ENCODE results near the gene BIRC6. TPM values are rescaled to one million over a fixed set of nuclear protein-coding genes. Genes with fewer than 3 reads are reported as not detected.
A peak's percentile ranks its signal among the peaks of the same experiment; 100 is the strongest.

Gene BIRC6
- polyA plus RNA-seq, 2 of the 4 experiments (the other 2 are of a cell fraction): 21.0 to 111 TPM

DNA sequence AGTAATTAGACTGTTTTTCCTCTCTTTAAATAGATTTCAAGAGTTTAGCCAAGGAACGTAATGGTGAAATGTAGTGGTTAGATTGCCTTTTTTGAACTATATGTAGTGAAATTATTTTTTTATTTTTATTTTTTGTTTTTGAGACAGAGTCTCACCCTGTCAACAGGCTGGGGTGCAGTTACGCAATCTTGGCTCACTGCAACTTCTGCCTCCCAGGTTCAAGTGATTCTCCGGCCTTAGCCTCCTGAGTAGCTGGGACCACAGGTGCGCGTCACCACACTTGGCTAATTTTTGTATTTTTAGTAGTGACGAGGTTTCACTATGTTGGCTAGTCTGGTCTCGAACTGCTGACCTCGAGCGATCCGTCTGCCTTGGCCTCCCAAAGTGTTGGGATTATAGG, 60.8 kb downstream of the BIRC6 start:
- ChIA-PET CTCF (interaction anchor here (1.0 kb wide), 1 partner anchor 56 kb away, joined by 3 read pairs; no protein-coding TSS in a partner anchor), POLR2A (interaction anchor here (0.9 kb wide), 1 partner anchor 61 kb away, joined by 3 read pairs; no protein-coding TSS in a partner anchor)
- H3K4me3 ChIP-seq: no peak overlapping the region
- no peak for DNase-seq (ENCODE audit: low read depth in 1 of 2, low spot score in 1 of 2)
- TF ChIP-seq CEBPB (IDR thresholded peaks at IDR 0.05) (peak; percentile 65 to 83; a peak in 3 of 4 replicates), FOSB (CRISPR knock-in tag; IDR thresholded peaks at IDR 0.05) (no peak)
- H3K27ac ChIP-seq: no peak overlapping the region
- ATAC-seq: no peak
- 98% methylated on average over 10 of the region's 10 CpGs for WGBS (ENCODE audit: missing lambda C conversion rate)
- FAIRE-seq: no peak
- H3K9me3 ChIP-seq: no peaks in the 10 kb centered on the region
- H3K4me2 ChIP-seq: no peak overlapping the region
- peaks cover 28% of the 10 kb centered on the region; the same call in 2 of the 3 replicates for H3K4me1 ChIP-seq

DNA sequence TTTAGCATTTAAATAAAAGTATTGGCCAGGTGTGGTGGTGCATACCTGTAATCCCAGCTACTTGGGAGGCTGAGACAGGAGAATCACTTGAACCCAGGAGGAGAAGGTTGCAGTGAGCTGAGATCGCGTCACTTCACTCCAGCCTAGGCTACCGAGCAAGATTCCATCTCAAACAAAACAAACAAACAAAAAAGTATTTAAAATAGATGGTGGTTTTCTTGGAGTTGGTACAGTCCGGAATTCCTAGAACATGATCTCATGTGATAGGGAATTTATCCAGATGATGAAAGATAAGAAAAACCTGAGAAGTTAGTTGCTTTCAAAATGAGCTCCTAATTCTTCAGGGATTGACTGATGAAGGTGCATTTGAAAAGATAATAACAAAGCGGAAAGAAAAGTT, 62.0 kb downstream of the BIRC6 start:
- TF ChIP-seq BHLHE40 (IDR thresholded peaks at IDR 0.05; ENCODE audit: low read depth, low read length) (0 out of 2 replicates have a peak, but pooled peaks have one; percentile 16), ZNF302 (CRISPR knock-in tag; IDR thresholded peaks at IDR 0.05) (no peak), GATA3 (IDR thresholded peaks at IDR 0.05; ENCODE audit: borderline replicate concordance) (peak; percentile 40; the same call in 1 of the 2 replicates)
- peak overlapping the region; percentile 25; the same call in 2 of the 3 replicates for H3K4me2 ChIP-seq
- H3K9me3 ChIP-seq: no peaks in the 10 kb centered on the region
- peak in 1 of 2 experiments; percentile 63 for DNase-seq (ENCODE audit: low read depth in 1 of 2, low spot score in 1 of 2)
- no peak overlapping the region for H3K27ac ChIP-seq
- H3K4me1 ChIP-seq: peaks cover 35% of the 10 kb centered on the region; the same call in 2 of the 3 replicates
- ATAC-seq: peak in 1 of 2 experiments; percentile 52; a peak in 3 of 6 replicates
- 66% methylated on average over 5 of the region's 5 CpGs for WGBS (ENCODE audit: missing lambda C conversion rate)
- FAIRE-seq: no peak
- H3K4me3 ChIP-seq: no peak overlapping the region
- POLR2A ChIA-PET: interaction anchor here (1.0 kb wide), 2 partner anchors 61 to 62 kb away, joined by 3 to 4 read pairs; partner anchors contain the start of gene BIRC6
- CTCF ChIA-PET: no interaction called here

DNA sequence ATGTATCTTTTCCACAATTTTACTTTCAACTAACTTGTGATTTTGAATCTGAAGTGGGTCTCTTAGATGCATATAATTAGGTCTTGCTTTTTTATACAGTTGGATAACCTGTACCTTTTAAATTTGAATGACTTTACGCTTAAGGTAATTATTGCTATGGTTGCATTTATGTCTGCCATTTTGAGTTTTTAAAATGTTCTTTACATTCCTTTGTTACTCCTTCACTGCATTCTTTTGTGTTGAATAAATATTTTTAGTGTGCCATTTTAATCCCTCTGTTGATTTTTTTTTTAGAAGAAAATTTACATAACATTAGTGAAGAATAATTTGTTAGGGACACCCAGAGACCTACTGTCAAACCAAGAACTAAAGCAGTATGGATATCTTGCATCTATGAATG, 65.3 kb downstream of the BIRC6 start:
- no peak overlapping the region for H3K4me3 ChIP-seq
- no peaks in the 10 kb centered on the region for H3K9me3 ChIP-seq
- ChIA-PET POLR2A (no interaction called here), CTCF (no interaction called here)
- TF ChIP-seq, protein P1, sequence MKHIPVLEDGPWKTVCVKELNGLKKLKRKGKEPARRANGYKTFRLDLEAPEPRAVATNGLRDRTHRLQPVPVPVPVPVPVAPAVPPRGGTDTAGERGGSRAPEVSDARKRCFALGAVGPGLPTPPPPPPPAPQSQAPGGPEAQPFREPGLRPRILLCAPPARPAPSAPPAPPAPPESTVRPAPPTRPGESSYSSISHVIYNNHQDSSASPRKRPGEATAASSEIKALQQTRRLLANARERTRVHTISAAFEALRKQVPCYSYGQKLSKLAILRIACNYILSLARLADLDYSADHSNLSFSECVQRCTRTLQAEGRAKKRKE (CRISPR knock-in tag; IDR thresholded peaks at IDR 0.05; ENCODE audit: low read depth): no peak
- TF ChIP-seq MAFK (IDR thresholded peaks at IDR 0.05; ENCODE audit: partially characterized antibody): peak; percentile 79
- peak overlapping the region; percentile 3; the same call in 1 of the 3 replicates for H3K4me2 ChIP-seq
- peaks cover 44% of the 10 kb centered on the region for H3K4me1 ChIP-seq
- ATAC-seq (no peak), DNase-seq (ENCODE audit: low read depth in 1 of 2, low spot score in 1 of 2) (no peak), FAIRE-seq (no peak)
- 91% methylated on average over 1 of the region's 1 CpG for WGBS (ENCODE audit: missing lambda C conversion rate)
- H3K27ac ChIP-seq: no peak overlapping the region

DNA sequence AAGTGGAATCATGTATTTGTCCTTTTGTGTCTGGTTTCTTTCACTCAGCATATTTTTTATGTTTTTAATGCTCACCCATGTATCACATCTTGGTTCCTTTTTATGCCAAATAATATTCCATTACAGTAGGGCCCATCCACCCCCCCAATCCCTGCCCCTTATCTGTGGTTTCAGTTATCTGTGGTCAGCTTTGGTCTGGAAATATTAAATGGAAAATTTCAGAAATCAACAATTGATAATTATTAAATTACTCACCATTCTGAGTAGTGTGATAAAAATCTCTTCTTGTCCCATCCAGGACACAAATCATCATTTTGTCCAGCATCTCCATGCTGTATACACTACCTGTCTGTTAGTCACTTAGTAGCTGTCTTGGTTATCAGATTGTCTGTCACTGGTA, 66.7 kb downstream of the BIRC6 start:
- Histone ChIP-seq H3K4me3 (no peak overlapping the region), H3K9me3 (no peaks in the 10 kb centered on the region), H3K27ac (no peak overlapping the region), H3K4me2 (no peak overlapping the region), H3K4me1 (peaks cover 55% of the 10 kb centered on the region)
- ChIA-PET CTCF (interaction anchor here (1.3 kb wide), 1 partner anchor 10 kb away, joined by 3 read pairs; no protein-coding TSS in a partner anchor), POLR2A (no interaction called here)
- no peak for DNase-seq (ENCODE audit: low read depth in 1 of 2, low spot score in 1 of 2)
- TF ChIP-seq CHD2 (IDR thresholded peaks at IDR 0.05; ENCODE audit: low read length, partially characterized antibody) (no peak), RFX5 (IDR thresholded peaks at IDR 0.05) (no peak), SMC3 (IDR thresholded peaks at IDR 0.05) (no peak), RARB (CRISPR knock-in tag; IDR thresholded peaks at IDR 0.05) (no peak), SREBF2 (IDR thresholded peaks at IDR 0.05) (no peak)
- TF ChIP-seq, protein P2, sequence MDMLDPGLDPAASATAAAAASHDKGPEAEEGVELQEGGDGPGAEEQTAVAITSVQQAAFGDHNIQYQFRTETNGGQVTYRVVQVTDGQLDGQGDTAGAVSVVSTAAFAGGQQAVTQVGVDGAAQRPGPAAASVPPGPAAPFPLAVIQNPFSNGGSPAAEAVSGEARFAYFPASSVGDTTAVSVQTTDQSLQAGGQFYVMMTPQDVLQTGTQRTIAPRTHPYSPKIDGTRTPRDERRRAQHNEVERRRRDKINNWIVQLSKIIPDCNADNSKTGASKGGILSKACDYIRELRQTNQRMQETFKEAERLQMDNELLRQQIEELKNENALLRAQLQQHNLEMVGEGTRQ (IDR thresholded peaks at IDR 0.05): no peak
- TF ChIP-seq, protein P1 (CRISPR knock-in tag; IDR thresholded peaks at IDR 0.05; ENCODE audit: low read depth): no peak
- TF ChIP-seq, protein P3, sequence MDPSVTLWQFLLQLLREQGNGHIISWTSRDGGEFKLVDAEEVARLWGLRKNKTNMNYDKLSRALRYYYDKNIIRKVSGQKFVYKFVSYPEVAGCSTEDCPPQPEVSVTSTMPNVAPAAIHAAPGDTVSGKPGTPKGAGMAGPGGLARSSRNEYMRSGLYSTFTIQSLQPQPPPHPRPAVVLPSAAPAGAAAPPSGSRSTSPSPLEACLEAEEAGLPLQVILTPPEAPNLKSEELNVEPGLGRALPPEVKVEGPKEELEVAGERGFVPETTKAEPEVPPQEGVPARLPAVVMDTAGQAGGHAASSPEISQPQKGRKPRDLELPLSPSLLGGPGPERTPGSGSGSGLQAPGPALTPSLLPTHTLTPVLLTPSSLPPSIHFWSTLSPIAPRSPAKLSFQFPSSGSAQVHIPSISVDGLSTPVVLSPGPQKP (IDR thresholded peaks at IDR 0.05; ENCODE audit: low read depth, low read length): no peak
- ATAC-seq: no peak
- no peak for FAIRE-seq
